SW480 (cell line): Measurements from ENCODE around the gene SLC45A3.

Source experiments
- DNase-seq: peaks from one replicate; pipeline ENCODE4 v3.0.0-alpha.2; 2016; ENCODE audit warnings: low spot score

SLC45A3 gene

GRCh38 chr1:205610036-205610435, 70.3 kb downstream of the SLC45A3 start:
- no peak for DNase-seq
